HG03196 (cell line): ENCODE measurements around the gene FBXL13.
"Not testable (repeated sequence)": the region's sequence is repeated elsewhere in the genome, so short reads cannot be mapped to it uniquely, and the experiment has no call there.

ENCODE experiments used
- ATAC-seq: cut with Tn5 transposase; IDR thresholded peaks from one replicate; pipeline ENCODE4 v1.9.1; 2021; ENCODE audit not compliant: unreplicated experiment

FBXL13 gene

GRCh38 chr7:103074519-103075336, at the start of gene FBXL13, which contains the start of gene ARMC10:
Gene FBXL13, minus strand, starts transcription at chr7:103074796.
Gene ARMC10, plus strand, starts transcription at chr7:103075140. Its CDS starts 133 bp downstream, at chr7:103075273.
- ATAC-seq = peak; percentile 91

GRCh38 chr7:103123529-103123928, 48.9 kb upstream of the FBXL13 start:
- no peak for ATAC-seq

GRCh38 chr7:103121641-103122040, 47.0 kb upstream of the FBXL13 start:
- no peak for ATAC-seq

GRCh38 chr7:103120362-103120761, 45.8 kb upstream of the FBXL13 start:
- ATAC-seq = no peak

GRCh38 chr7:103119791-103120291, 45.2 kb upstream of the FBXL13 start:
- ATAC-seq = no peak

- no peak for ATAC-seq
Observed at GRCh38 chr7:103117465-103117864, 42.9 kb upstream of the FBXL13 start.

- no peak for ATAC-seq
Observed at GRCh38 chr7:103116991-103117390, 42.4 kb upstream of the FBXL13 start.

GRCh38 chr7:103116511-103116910, 41.9 kb upstream of the FBXL13 start:
- ATAC-seq = no peak

- ATAC-seq = no peak
Observed at GRCh38 chr7:103115771-103116170, 41.2 kb upstream of the FBXL13 start.

GRCh38 chr7:103114576-103115008, 40.0 kb upstream of the FBXL13 start:
- ATAC-seq = no peak

GRCh38 chr7:103113164-103113563, 38.6 kb upstream of the FBXL13 start:
- ATAC-seq = no peak

- ATAC-seq = not testable (repeated sequence)
Observed at GRCh38 chr7:103106703-103107070, 32.1 kb upstream of the FBXL13 start.

GRCh38 chr7:103106005-103106702, 31.6 kb upstream of the FBXL13 start:
- ATAC-seq = no peak

GRCh38 chr7:103101543-103101942, 26.9 kb upstream of the FBXL13 start:
- ATAC-seq = no peak

GRCh38 chr7:103100348-103100747, 25.8 kb upstream of the FBXL13 start:
- no peak for ATAC-seq

GRCh38 chr7:103097041-103097440, 22.4 kb upstream of the FBXL13 start:
- no peak for ATAC-seq

GRCh38 chr7:103095558-103095957, 21.0 kb upstream of the FBXL13 start:
- ATAC-seq = not testable (repeated sequence)

- no peak for ATAC-seq
Observed at GRCh38 chr7:103094102-103094501, 19.5 kb upstream of the FBXL13 start.

GRCh38 chr7:103093429-103093828, 18.8 kb upstream of the FBXL13 start:
- no peak for ATAC-seq

- not testable (repeated sequence) for ATAC-seq
Observed at GRCh38 chr7:103092321-103092720, 17.7 kb upstream of the FBXL13 start.

- ATAC-seq = no peak
Observed at GRCh38 chr7:103083210-103083609, 8.6 kb upstream of the FBXL13 start.

- no peak for ATAC-seq
Observed at GRCh38 chr7:103082497-103082896, 7.9 kb upstream of the FBXL13 start.
